C4-2B (cell line): ENCODE results near the gene GNAS-AS1.

Experiments
- H3K27ac ChIP-seq: fragments of 450-650 bp; 2 replicates; pipeline ENCODE4 v1.5.1; 2017
- CTCF ChIP-seq: fragments of 450-650 bp; conservative IDR thresholded peaks from 2 replicates; pipeline ENCODE4 v1.5.1; 2017; ENCODE audit warnings: mild to moderate bottlenecking
- ZFX ChIP-seq: fragments of 450-650 bp; IDR thresholded peaks from 2 replicates; pipeline ENCODE4 v1.6.1; 2017

Gene GNAS-AS1

DNA sequence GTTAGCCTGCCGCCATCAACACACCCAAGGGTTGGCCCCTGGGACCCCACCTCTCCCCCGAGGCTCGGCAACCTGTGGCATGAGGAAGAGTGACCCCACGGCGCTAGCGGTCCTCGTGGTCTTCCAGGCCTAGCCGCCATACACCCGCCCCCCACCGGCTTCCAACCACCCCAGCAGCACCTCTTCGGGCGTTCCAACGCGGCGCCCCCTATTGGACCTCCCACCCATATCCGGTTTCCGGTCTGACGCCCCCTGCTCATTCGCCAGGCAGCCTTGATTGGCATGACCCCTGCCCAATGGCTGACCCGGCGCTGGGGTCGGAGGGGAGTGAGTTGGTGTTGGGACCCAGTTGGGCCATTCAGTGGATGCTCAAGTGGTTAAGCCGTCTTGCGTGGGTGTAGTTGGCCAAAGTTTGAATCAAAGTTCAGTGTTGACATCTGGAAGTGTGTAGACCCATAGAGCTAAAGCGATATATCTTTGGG lies at the start of gene GNAS-AS1:
GNAS-AS1 (minus strand) TSS at position 210 of the 482 bp plus-strand sequence.
- H3K27ac ChIP-seq = peak within 1 kb of the TSS; percentile 45

DNA sequence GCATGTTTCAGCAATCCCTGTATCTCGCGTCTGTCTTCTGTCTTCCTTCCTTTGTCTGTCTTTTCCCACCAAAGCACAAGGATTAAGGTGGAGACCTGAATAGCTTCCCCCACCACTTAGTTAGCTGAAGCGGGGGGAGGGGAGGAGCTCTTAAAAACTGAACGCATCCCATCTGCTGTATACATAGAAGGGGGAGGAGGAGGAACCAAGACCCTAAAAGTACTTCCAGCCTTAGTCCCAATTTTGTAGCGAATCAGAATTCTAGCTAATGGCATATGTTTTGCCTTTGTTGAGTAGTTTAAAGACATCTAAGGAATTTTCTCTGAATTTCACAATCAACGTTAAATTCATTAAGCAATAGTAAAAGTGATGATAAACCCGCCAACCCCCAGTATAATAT lies 49.7 kb upstream of the GNAS-AS1 start:
- TF ChIP-seq CTCF (no peak), ZFX (no peak)

More for the DNA sequence above, at the start of gene GNAS-AS1:
- TF ChIP-seq ZFX = no peak
- no peak for TF ChIP-seq CTCF

DNA sequence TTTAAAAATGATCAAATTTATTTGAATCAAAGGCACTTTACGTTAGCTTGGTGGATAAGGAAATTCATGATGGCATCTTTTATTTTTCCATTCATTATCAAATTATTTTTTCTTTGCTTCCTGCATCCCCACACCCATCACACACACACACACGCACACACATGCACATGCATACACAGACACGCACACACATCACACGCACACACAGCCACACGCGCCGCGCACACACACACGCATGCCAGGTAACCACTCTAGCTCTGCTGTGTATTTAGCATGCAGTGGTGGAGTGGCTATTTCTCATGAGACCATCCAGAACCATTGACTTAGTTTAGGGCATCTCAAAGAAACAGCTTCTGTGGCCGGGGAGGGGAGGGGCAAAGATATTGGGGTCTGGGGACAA lies 48.8 kb upstream of the GNAS-AS1 start:
- no peak overlapping the region for H3K27ac ChIP-seq
- TF ChIP-seq CTCF (no peak), ZFX (no peak)

More for the DNA sequence above, 49.7 kb upstream of the GNAS-AS1 start:
- no peak overlapping the region for H3K27ac ChIP-seq

DNA sequence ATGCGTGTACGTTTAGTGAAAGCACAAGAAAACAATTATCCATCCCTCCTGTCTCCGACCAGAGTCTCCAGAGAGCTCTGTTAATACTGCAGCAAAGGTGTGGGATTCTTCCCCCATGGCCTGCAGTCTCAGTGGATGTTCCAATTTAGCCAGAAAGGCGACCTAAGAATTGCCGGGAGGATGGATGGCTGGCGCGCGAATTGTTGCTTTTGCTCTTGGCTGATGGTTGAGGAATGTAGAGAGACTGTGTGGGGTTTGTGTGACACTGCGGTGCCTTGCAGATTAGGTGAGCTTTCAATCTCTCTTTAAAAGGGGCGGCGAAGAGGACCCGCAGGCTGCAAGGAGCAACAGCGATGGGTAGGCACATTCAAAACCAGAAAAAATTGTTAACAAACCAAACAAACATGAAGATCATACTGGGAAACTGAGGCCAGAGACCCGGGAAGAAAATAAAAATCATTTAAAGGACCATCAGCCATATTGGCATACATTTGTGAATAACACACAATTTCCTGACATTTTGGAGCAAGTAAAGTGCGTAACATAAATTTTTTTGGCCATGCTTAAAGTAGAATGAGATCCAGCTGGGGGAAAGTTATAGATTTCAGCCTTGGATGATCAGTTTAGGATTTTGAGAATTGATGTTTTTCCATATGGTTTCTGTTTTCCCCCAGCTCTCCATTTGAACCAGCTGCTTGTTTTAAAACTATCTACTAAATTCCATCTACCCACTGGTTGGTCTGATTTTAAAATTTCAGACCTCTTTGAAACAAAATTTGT lies 48.1 kb upstream of the GNAS-AS1 start:
- TF ChIP-seq ZFX (no peak), CTCF (no peak)
- no peak overlapping the region for H3K27ac ChIP-seq

DNA sequence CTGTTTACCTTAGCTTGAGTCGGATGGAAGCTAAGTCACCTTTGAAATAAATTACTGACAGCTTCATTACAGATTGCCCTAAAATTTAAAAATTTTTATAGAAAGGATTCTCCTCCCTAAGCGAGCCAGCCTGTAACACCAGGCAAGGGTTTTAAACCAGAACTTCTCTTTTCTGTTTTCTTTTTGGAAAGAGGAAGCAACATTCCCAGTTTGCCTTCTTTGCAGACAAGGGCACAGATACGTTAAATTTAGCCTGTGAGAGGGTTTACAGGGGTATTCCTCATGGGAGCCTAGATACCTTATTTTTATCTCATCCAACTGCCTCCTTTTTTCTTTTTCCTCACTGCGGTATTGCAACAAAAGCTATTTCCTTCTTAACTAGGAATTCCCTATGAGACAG lies 46.8 kb upstream of the GNAS-AS1 start:
- H3K27ac ChIP-seq = no peak overlapping the region
- TF ChIP-seq CTCF (no peak), ZFX (no peak)

GRCh38 chr20:58896820-58897219 lies 46.1 kb upstream of the GNAS-AS1 start:
- H3K27ac ChIP-seq = no peak overlapping the region
- TF ChIP-seq ZFX = no peak
- no peak for TF ChIP-seq CTCF

DNA sequence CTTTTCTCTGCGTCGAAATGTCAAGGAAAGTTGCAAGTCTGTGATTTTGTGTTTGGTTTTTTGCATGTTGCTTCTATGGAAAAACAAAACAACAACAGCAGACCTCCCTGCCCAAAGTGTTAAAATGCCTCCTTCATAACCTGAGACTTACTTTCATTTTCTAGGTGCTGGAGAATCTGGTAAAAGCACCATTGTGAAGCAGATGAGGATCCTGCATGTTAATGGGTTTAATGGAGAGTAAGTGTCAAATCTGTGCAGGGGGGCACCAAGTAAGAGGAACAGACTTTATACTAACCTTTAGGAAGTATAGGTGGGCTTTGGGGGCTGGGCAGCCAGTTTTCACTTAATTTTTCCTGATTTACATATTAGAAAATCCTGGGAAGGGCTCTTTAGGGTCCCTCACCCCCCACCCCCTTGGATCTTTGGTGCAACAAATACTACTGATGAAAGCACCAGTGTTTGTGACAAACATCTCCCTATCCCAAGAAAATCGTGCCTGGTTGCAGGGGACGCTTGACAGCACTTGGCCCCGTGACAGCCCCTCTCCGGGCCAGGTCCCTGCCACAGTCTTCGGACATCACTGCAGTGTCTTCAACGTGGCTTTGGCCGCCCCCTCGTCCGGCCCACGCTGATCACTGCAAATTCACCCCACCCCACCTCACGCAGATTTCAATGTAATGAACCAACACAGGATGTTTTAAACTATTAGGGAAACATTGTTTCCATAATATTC lies 44.9 kb upstream of the GNAS-AS1 start:
- TF ChIP-seq CTCF (no peak), ZFX (no peak)
- no peak overlapping the region for H3K27ac ChIP-seq
